ENCODE data around the gene UGT1A7. TPM values are rescaled to one million over a fixed set of nuclear protein-coding genes. Genes with fewer than 3 reads are reported as not detected.
"Not testable (repeated sequence)": the region's sequence is repeated elsewhere in the genome, so short reads cannot be mapped to it uniquely, and the experiment has no call there.

The UGT1A7 gene
- total RNA-seq, 1 donor from 2014 or later, result not detected

DNA sequence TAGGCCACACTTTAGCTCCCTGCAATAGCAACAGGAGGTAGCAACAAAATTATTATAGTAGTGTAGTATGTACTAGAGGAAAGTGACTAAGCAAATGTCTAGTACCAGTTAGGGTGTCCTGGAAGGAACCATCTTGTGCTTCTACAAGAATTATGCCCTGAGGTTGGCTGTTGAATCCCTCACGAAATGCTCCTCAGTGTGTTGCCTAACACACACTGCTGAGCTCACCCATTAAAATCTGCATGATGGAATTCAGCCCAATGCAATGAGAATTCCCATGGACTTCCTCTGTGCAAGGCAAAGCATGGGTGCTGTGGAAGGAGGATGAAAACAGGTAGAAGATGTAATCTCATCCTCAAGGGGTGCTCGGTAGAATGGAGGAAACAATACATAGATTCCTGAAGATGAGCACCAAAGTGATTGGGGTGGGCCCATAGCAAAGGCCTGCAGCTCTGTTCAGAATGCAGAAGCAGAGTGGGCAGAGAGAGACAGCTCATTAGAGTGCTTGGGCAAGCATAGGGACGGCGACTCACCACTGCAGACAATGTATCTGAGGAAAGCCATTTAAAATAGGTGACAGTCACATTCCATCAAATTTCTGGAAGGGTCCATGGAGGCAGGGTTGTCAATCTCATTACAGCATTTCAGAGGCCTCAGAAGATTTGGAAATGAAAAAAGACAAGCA, 1.2 kb upstream of the UGT1A7 start:
- no peak for DNase-seq (ENCODE audit: low read depth in 2 of 2)

DNA sequence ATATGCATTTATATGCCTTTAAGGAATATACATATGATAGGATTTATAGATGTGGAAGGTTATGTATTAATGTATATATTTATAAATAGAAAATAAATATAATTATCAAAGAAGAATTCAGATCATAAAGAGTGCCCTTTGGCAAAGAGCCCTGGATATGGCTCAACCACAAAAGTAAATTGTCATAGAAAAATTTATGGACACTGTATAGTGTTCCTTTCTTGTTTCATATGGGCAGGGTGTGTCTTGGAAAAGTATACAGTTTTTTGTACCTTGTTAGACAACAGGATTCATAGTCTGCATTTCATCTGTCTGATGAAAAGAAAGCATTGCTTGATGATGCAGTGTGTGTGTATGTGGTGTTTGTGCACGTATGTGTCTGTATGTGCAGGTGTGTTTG, 2.9 kb downstream of the UGT1A7 start:
- DNase-seq (ENCODE audit: low read depth in 2 of 2), result no peak

DNA sequence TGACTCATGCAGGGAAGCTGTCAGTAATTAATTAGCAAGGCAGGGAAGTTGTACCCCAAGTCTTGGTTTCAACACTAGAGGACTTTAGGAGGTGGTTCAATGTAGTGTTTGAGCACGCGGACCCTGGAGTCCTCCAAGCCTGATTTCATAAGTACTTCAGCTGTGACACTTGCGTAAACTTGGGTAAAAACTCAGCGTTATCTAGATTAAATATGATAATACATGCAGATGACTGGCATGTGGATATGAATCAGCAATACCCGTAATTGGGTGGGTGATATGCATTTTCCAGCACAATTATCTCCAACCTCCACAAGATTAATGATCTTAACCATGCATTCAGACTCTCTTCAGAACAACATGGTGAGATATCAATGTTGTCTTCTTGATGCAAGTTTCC, 5.2 kb downstream of the UGT1A7 start:
- no peak for DNase-seq (ENCODE audit: low read depth in 2 of 2)

DNA sequence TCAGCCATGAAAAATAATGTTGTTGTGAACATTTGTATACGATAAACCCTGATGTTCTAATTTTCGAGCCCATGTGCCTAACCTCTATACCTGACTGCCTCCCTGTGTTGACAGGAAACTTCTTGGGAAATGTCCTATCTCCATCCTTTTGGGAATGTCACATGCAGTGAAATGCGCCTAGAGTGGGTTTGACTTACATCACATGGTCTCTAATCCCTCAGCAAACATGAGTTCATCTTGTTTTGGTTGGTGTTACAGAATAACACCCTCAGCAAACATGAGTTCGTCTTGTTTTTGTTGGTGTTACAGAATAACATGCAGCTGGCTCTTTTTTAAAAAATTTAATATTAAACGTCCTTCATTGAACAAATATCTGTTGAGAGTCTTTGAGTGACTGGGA, 6.6 kb downstream of the UGT1A7 start:
- no peak for DNase-seq (ENCODE audit: low read depth in 2 of 2)

DNA sequence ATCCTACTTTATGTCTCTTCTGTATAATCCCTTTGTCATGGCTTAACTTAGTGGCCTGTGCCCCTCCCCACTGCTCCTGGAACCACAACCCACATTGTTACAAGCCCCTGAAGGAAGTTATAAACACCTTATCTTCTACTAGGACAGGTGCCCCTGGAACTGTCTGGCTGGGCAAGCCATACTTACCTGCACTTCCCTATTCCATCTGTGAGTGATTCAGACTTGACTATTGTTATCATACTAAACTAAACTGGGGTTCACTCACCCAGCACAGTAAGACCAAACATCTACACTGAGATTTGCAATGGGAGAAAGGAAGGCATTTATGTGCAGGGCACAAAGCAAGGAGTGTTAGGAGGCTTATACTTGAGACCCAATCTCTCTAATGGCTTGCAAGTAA, 7.3 kb downstream of the UGT1A7 start:
- peak in 1 of 2 donors; percentile 21 for DNase-seq (ENCODE audit: low read depth in 2 of 2)

DNA sequence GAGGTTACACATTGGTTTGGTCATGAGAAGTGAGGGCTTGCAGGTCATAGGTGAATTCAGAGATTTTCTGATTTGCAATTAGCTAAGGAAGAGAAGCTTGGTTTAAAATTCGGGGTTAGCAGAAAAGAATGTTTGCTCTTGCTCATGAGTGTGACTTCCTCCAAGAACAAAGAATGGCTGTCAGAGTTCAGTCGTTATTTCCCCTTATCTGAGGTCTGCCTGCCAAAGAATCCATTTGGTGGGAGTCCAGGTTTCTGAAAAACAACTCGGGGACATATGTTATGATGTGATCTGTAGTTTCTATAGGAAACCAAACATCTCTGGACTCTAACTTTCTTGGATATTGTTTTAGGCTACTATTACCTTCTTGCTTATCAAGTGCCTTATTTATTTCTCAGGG, 7.8 kb downstream of the UGT1A7 start:
- peak; percentile 63 to 84 for DNase-seq (ENCODE audit: low read depth in 2 of 2)

DNA sequence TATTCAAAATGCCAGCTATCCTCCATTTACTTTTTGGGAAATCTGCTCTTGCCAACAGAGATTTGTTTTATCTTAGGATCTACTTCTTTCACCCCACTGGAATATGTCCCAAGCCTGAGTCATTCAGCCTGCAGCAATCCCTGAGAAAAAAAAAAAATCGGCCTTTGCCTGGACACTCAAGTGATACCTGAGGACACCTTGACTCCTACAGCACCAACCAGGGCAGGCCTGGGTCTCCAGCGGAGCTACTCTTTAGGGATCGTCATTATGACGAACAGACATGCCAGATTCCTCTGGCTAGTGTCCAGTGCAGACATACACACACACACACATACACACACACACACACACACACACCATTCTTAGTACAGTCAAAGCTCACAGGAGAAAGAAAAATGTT, 8.7 kb downstream of the UGT1A7 start:
- peak in 1 of 2 donors; percentile 58 for DNase-seq (ENCODE audit: low read depth in 2 of 2)

DNA sequence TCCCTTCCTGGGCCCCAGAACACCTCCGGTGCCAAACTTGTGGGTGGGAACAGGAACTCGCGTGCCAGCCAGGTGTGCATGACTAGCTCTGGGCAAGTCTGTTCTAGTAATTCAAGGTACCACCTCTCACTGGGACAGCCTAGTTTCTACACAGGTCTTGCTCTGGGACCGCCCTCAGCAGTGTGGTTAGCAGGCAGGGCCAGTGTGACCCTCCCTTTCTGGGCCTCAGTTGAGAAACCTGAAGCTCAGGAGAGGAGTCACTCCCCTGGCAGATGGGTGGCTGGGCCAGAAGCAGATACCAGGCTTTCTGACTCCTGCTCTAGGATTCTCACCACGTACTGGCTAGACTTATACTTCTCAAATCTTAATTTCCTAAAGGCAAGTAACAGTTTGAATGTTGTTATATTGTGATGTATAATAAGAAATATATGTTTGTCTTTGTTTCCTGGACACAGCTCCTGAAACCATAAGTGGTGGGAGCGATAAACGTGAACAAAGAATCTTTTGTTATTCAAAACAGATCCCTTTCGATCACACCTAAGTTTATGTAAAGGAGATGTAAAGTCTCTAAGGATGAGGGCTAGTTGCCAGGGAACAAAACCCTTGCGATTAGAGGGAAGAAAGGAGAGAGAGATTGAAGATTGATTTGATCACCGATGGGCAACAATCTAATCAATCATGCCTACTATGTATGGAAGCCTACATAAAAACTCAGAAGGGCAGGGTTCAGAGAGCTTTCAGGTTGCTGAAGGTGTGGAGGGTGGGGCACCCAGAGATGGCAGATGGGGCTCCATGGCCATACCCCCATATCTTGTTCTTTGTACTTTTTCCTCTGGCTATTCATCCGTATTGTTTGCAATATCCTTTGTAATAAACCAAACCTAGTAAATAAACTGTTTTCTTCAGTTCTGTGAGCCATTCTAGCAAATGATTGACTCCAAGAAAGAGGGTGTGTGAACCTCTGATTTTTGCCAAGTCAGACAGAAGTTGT, 10.0 kb downstream of the UGT1A7 start:
- DNase-seq (ENCODE audit: low read depth in 2 of 2), result no peak

DNA sequence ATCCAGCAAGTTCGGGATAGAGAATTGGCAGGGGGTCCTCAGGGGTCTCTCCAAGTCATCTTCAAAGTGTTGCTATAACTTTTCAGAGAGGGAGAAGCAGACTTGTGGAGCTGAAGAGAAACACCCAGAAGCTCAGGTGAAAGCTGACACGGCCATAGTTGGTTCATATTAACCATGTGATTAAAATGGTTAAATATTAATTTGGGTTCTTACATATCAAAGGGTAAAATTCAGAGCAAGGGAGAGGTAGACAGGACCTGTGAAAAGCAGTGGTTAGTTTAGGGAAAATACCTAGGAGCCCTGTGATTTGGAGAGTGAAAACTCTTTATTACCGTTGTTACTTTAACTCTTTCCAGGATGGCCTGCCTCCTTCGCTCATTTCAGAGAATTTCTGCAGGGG, 10.9 kb downstream of the UGT1A7 start, which contains the start of gene UGT1A6:
UGT1A6 (plus strand) TSS at position 243 of the 400 bp plus-strand sequence; CDS start at position 358, 115 bp downstream.
- DNase-seq (ENCODE audit: low read depth in 2 of 2), result no peak

DNA sequence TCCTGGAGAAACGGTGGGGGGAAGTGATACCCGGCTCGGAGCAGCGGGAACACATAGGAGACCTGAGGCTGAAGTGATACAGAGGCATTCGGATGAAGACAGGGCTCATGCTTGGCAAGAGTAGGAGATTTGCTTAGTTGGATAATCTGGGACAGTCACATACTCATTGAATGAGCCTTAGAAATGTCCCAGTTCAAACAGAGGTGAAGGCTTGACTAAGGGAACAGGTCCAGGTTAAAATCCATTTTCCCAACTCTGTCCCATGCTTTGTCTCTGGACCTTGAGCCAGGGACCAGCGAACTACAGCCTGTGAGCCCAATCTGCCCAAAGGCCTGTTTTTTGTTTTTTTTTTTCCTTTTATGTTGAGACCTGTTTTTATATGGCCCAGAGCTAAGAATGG, 12.3 kb downstream of the UGT1A7 start:
- no peak for DNase-seq (ENCODE audit: low read depth in 2 of 2)

DNA sequence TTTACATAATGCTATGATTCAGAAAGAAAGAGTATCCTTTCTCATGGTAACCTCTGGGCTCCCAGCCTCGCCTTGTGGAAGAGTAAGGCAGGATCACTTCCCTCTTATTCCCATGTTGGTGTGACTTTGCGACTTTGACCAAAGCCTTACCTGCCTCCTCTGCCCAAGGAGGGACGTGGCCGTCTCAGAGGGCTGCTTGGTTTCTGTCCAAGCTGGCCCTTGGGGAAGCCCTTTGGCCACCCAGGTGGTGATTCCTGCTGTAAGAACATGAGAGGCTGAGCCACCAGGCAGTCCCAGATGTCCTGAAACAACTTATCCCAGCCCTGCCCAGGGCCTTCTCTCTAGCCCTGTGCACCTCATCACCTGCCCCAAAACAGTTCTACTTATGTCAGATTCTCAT, 17.0 kb downstream of the UGT1A7 start:
- DNase-seq (ENCODE audit: low read depth in 2 of 2), result no peak

DNA sequence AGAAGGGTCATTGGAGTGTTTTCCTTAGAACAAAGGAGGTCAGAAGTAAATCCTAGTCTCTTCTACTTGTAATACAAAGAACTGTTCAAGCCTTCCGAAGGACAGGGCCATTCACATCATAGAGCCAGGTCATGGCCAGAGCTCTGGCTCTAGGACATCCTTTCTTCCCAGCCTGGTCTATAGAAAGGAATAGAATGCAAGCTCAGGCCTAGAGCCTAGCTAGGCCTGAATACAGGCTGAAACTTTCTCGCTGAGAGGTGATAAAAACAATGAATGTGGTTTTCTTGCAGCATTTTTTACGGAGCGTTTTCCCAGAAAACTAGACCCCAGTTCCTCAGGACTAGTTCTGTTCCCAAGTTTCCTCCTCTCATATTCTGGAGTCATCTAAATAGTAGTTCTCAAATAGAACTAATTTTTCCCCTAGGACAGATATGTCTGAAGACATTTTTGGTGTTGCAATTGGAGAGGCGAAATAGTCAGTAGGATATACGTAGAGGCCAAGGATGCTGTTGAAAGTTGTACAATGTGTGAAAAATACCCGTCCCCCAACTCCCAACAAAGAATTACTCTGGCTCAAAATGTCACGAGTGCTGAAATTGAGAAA, 17.8 kb downstream of the UGT1A7 start:
- DNase-seq (ENCODE audit: low read depth in 2 of 2), result no peak

DNA sequence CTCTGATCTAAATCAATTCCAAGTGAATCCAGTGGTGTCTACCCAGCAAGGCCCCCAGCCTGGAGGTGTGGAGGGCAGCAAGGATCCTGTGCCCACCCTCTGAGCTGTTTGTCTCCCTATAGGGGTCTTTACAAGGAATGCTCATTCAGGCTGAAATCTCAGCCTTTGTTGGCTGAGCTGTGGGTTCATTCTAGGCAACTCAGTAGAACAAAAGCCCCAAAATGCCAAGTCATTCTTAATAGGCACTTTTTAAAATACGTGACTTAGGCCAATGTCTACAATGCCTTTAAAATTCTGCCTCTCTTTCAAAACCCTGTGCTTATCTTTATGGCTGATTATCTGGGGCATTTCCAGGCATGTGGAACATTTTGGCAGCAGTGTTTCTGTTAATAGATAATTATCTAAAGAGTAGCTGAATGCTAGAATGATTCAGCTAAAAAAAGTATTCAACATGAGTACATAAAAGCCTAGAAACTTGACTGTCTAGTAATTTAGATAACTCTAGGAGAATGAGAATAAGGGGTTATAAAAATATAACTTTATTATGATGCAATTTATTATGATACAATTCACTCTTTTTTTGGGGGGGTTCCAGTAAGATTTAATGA, 18.4 kb downstream of the UGT1A7 start:
- peak in 1 of 2 donors; percentile 91 for DNase-seq (ENCODE audit: low read depth in 2 of 2)

DNA sequence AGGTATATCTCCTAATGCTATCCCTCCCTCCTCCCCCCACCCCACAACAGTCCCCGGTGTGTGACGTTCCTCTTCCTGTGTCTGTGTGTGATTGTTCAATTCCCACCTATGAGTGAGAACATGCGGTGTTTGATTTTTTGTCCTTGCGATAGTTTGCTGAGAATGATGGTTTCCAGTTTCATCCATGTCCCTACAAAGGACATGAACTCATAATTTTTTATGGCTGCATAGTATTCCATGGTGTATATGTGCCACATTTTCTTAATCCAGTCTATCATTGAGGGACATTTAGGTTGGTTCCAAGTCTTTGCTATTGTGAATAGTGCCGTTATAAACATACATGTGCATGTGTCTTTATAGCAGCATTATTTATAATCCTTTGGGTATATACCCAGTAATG, 19.1 kb downstream of the UGT1A7 start:
- not testable (repeated sequence) for DNase-seq (ENCODE audit: low read depth in 2 of 2)

DNA sequence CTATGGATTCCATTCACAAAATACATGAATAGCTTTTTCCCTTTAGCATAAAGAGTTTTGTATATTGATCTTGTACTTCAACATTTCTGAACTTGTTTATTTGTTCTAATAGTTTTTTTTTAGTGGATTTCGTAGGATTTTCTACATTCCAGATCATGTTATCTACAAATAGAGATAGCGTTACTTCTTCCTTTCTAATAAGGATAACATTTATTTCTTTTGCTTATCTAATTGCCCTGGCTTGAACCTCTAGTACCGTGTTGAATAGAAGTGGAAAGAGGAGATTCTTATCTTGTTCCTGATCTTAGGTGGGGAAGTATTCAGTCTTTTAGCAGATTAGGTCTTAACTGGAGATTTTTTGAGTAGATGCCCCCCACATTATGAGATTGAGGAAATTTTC, 20.5 kb downstream of the UGT1A7 start:
- no peak for DNase-seq (ENCODE audit: low read depth in 2 of 2)

DNA sequence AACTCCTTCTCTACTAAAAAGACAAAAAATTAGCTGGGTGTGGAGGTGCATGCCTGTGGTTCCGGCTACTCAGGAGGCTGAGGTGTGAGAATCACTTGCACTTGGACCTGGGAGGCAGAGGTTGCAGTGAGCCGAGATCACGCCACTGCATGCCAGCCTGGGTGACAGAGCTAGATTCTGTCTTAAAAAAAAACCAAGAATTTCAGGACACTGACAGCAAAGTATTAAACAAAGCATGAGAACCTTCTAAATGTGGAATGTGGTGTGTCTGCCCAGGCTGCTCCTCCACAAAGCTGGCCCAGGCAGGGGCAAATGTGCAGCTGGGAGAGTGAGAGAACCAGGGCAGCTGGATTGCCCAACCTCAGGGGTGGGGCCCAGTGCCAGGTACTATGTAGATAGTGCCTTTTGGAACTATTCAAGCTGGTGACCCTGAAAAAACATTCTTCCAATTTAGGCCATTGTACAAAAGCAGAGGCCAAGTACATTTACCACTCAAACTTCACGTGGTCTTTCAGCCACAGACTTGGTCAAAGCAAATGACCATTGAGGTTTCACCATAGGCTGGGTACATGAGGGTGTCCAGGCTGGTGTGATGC, 24.3 kb downstream of the UGT1A7 start:
- DNase-seq (ENCODE audit: low read depth in 2 of 2), result no peak

DNA sequence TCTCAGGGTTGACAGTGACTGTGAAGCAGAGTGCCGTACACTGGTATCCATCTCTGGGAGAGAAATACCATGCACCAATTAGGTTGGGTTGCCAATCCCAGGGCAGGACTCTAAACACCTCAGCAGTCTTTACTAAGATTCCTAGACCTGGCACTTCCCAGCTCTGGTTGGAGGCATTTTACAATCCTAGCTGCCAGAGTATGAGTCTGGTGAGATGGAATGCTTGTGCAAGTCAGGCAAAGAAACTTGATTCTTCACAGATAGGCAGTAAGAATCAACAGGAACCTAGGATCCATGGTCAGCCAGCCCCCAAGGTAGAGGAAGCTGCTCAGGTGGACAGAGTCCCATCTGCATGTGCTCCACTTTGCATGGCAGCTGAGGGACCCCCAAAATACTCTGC, 25.0 kb downstream of the UGT1A7 start:
- no peak for DNase-seq (ENCODE audit: low read depth in 2 of 2)

DNA sequence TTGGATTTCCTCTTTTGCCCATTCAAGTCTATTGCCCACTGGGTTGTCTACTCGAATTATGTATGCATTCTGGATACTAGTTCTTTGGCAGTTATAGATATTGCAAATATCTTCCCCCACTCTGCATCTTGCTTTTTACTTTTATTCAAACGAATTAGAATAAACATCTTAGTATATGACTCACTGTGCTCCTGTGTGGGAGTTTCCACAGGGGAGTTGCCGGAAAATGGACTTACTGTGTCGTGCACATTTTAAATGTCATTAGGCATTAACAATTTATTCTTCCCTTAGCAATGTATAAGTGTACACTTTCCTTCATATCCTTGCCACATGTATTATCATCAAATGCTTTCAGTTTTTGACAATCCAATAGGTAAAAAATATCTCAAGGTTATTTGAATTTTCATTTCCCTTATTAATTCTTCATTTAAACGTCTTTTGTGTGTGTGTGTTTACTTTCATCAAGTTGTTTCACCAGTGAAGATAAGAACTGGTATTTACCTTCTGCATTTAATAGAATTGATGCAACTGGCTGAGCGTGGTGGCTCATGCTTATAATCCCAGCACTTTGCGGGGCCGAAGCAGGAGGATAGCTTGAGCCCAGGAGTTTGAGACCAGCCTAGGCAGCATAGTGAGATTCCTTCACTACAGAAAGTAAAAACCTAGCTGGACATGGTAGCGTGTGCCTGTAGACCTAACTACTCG, 26.4 kb downstream of the UGT1A7 start:
- DNase-seq (ENCODE audit: low read depth in 2 of 2), result no peak

DNA sequence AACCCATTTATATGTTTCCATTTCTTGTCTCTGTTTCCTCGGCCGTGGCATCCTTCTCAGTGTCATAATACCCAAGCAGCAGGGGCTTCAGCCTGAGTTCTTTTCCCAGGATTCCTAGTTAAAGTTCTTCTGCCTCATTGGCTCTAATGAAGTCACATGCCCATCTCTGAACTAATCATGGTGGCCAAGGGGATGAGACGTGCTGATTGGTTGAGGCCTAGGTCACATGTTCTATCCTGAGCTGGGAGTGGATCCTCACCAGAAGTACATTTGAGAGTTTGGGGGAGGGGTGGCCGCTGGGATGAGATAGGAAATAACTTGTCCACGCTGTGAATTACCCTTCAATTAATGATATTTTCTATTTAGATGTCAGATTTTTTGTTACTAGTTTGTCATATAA, 27.2 kb downstream of the UGT1A7 start:
- no peak for DNase-seq (ENCODE audit: low read depth in 2 of 2)

DNA sequence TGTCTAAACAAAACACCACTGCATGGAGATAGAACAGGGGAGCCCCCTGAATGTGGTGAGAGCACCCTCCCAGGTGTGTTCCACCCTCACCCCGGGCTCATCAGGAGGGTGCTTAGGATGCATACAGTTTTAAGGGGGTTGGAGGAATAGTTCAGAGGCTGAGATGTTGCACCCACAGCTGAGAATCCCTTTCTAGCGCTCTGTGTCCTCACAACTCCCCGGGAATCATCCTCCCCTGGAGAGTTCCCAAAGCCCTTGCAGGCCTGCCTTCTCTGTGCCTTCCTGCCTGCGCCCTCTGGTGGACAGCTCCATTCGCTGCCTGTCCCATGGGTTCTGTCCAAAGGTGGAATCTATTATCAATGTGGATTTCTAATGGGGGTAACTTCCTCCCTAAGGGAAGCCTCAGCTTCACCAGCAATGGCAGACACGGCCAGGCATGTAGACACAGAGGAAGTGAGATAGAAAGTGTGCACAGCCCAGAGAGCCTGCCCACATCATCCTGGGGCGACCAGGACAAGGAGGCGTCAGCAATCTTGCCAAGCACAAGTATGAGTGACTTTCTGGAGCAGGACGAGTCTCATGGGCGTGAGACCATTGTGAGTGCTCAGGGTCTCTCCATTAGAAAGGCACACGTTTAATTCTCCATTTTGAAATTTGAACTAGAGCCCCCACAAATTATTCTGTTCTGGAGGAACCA, 29.8 kb downstream of the UGT1A7 start:
- DNase-seq (ENCODE audit: low read depth in 2 of 2), result peak; percentile 74 to 85
